IPS DF 6.9 (cell line): ENCODE measurements around the gene NCAPD3.
"Not testable (repeated sequence)": the region's sequence is repeated elsewhere in the genome, so short reads cannot be mapped to it uniquely, and the experiment has no call there.

Source experiments
- DNase-seq: peaks from one replicate; pipeline ENCODE4 v3.0.0-alpha.2; 2013; ENCODE audit warnings: low read depth, low spot score
- H3K27ac ChIP-seq: one replicate; pipeline ENCODE4 v1.5.1; 2013; ENCODE audit warnings: low read length, control low read depth
- H3K27me3 ChIP-seq: 2 replicates; pipeline ENCODE4 v1.6.1; 2013; ENCODE audit warnings: mild to moderate bottlenecking, low read length; ENCODE audit not compliant: control insufficient read depth, insufficient read depth
- H3K36me3 ChIP-seq: 2 replicates; pipeline ENCODE4 v1.6.1; 2013; ENCODE audit warnings: low read length; ENCODE audit not compliant: control insufficient read depth, insufficient read depth
- H3K4me1 ChIP-seq: 2 replicates; pipeline ENCODE4 v1.6.1; 2013; ENCODE audit warnings: low read length; ENCODE audit not compliant: control insufficient read depth, insufficient read depth
- H3K4me3 ChIP-seq: 2 replicates; pipeline ENCODE4 v1.5.1; 2013; ENCODE audit warnings: mild to moderate bottlenecking, low read length
- H3K9me3 ChIP-seq: 2 replicates; pipeline ENCODE4 v1.6.1; 2013; ENCODE audit warnings: low read length, inconsistent platforms; ENCODE audit not compliant: control insufficient read depth, insufficient read depth
- WGBS: extraction: QIAGEN DNeasy Blood & Tissue Kit; methylation state at CpG from one replicate; pipeline ENCODE4 v1.1.7; 2013; ENCODE audit warnings: mixed read lengths, missing lambda C conversion rate; ENCODE audit not compliant: insufficient read length, insufficient coverage; 5-methylcytosine and 5-hydroxymethylcytosine counted together

The NCAPD3 gene

DNA sequence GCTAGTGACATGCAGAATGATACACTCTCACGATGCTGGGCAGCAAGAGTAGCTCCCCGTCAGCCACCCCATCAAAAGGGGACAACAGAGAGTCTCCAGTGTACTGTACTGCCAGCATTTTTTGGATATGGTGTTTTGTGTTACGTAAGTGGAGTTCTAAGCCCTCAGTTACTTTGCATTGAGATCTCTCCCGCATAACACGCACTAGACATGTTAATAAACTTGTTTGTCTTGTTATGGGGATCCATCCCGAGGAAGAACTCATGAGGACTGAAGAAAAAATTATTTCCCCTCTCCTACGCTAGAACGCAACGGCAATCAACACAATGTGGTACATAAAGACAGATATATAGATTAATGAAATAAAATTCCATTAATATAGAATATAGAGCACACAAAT lies 24.2 kb downstream of the NCAPD3 start:
- Histone ChIP-seq H3K4me1 (no peaks in the 10 kb centered on the region), H3K4me3 (no peak overlapping the region), H3K36me3 (peaks cover 8% of the 10 kb centered on the region; the same call in 1 of the 2 replicates), H3K27ac (no peak overlapping the region), H3K9me3 (no peaks in the 10 kb centered on the region), H3K27me3 (no peaks in the 10 kb centered on the region)
- no peak for DNase-seq
- no CpG with 5 or more reads among the region's 9 CpGs for WGBS

GRCh38 chr11:134196756-134197155 lies 27.0 kb downstream of the NCAPD3 start:
- H3K36me3 ChIP-seq = peaks cover 11% of the 10 kb centered on the region; the same call in 1 of the 2 replicates
- H3K27ac ChIP-seq = no peak overlapping the region

GRCh38 chr11:134188092-134188491 lies 35.7 kb downstream of the NCAPD3 start:
- not testable (repeated sequence) for H3K27ac ChIP-seq

More at GRCh38 chr11:134196756-134197155, 27.0 kb downstream of the NCAPD3 start:
- no peak for DNase-seq
- no CpG with 5 or more reads among the region's 4 CpGs for WGBS
- no peaks in the 10 kb centered on the region for H3K4me1 ChIP-seq
- no peaks in the 10 kb centered on the region for H3K27me3 ChIP-seq
- H3K4me3 ChIP-seq = no peak overlapping the region
- no peaks in the 10 kb centered on the region for H3K9me3 ChIP-seq

GRCh38 chr11:134181707-134182106 lies 42.1 kb downstream of the NCAPD3 start:
- Histone ChIP-seq H3K36me3 (peaks cover 17% of the 10 kb centered on the region), H3K27me3 (no peaks in the 10 kb centered on the region), H3K9me3 (no peaks in the 10 kb centered on the region), H3K4me1 (no peaks in the 10 kb centered on the region), H3K4me3 (no peak overlapping the region), H3K27ac (no peak overlapping the region)
- no peak for DNase-seq
- WGBS = no CpG with 5 or more reads among the region's 4 CpGs

More at GRCh38 chr11:134188092-134188491, 35.7 kb downstream of the NCAPD3 start:
- not testable (repeated sequence) for H3K27me3 ChIP-seq, H3K4me1 ChIP-seq, DNase-seq, H3K4me3 ChIP-seq, H3K9me3 ChIP-seq
- WGBS = no CpG with 5 or more reads among the region's 8 CpGs
- H3K36me3 ChIP-seq = peaks cover 22% of the 10 kb centered on the region; the same call in 1 of the 2 replicates

DNA sequence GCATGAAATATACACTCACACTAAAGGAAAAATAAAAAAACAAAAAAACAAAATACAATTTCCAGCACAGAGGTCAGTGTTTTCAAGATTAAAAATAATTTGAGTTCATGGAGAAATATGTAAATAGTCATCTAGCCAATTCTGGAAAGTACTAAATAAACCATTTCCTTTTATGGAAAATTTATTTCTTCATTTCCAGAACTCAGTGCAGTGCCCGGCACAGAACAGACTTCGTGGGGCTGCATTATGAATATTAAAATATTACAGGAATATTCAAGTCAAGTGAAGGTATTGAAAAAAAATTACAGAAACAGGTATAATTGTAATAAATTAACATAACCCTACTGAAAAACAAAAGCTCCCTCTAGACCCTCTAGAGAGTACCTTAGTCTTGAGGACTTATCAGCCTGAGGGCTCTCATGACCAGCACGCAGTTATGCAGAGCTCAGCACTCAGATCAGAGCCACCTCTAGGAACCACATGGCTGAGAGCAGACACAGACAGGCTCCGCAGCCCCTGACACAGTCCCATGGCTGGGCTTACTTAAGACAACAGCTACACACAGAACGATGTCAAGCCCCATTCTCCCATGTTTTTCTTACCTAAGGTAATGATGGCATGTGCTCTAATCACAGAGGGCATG lies 45.6 kb downstream of the NCAPD3 start:
- WGBS = no CpG with 5 or more reads among the region's 5 CpGs

GRCh38 chr11:134176284-134176683 lies 47.5 kb downstream of the NCAPD3 start:
- DNase-seq = no peak
- H3K36me3 ChIP-seq = peaks cover 39% of the 10 kb centered on the region
- peaks cover 2% of the 10 kb centered on the region; the same call in 1 of the 2 replicates for H3K9me3 ChIP-seq
- H3K27ac ChIP-seq = no peak overlapping the region
- no peaks in the 10 kb centered on the region for H3K4me1 ChIP-seq
- H3K27me3 ChIP-seq = no peaks in the 10 kb centered on the region
- no peak overlapping the region for H3K4me3 ChIP-seq
- no CpG with 5 or more reads among the region's 13 CpGs for WGBS

More for the DNA sequence above, 45.6 kb downstream of the NCAPD3 start:
- H3K4me3 ChIP-seq = no peak overlapping the region
- H3K27ac ChIP-seq = no peak overlapping the region
- no peak for DNase-seq
- no peaks in the 10 kb centered on the region; the same call in 1 of the 2 replicates for H3K9me3 ChIP-seq
- H3K27me3 ChIP-seq = no peaks in the 10 kb centered on the region
- no peaks in the 10 kb centered on the region for H3K4me1 ChIP-seq
- peaks cover 27% of the 10 kb centered on the region for H3K36me3 ChIP-seq

DNA sequence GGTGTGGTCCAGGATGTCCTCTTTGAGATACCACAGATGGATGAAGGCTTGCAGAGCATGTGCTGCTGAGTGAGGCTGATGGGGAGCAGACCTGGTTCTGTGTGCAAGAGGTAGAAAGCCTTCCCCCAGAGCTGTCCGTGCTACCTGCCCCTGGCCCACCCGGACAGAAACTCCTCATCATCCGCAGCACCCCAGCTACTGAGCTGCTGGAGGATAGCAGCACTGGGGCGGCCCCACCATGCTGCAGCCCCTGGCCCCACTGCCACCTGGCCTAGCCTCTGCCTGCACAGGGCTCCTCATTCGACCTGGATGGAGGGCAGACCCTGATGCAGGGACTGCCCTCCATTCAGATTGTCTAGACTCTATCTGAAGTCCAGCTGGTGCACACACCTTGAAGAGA lies 50.5 kb downstream of the NCAPD3 start:
- no peaks in the 10 kb centered on the region for H3K4me1 ChIP-seq
- peaks cover 16% of the 10 kb centered on the region for H3K9me3 ChIP-seq
- H3K27ac ChIP-seq = no peak overlapping the region
- H3K36me3 ChIP-seq = peaks cover 56% of the 10 kb centered on the region
- no peaks in the 10 kb centered on the region for H3K27me3 ChIP-seq
- H3K4me3 ChIP-seq = no peak overlapping the region
- WGBS = no CpG with 5 or more reads among the region's 5 CpGs
- DNase-seq = no peak

DNA sequence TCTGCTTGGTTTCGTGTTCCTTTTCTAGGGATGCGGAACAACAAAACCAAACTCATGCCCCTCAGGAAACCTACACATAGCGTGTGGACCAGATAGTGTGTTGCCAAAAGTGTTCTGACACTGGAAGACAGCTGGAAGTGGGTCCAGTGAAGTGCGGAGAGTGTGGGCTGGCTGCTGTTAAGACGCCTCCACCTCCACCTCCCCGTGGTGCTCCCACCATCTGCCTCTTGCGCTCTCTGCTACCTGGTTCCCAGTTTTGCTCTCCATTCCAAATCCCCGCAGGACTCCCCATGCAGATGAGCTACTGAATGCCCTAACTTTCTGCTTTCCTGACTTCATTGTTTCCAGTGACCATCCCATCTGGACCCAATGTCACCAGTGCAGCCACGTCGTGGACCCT lies 51.8 kb downstream of the NCAPD3 start:
- H3K36me3 ChIP-seq = peaks cover 63% of the 10 kb centered on the region
- no peaks in the 10 kb centered on the region for H3K27me3 ChIP-seq
- no peak for DNase-seq
- H3K27ac ChIP-seq = no peak overlapping the region
- H3K9me3 ChIP-seq = peaks cover 23% of the 10 kb centered on the region
- no peak overlapping the region for H3K4me3 ChIP-seq
- H3K4me1 ChIP-seq = no peaks in the 10 kb centered on the region
- WGBS = no CpG with 5 or more reads among the region's 10 CpGs

GRCh38 chr11:134170919-134171281 lies 52.9 kb downstream of the NCAPD3 start:
- Histone ChIP-seq H3K27me3 (no peaks in the 10 kb centered on the region), H3K4me3 (no peak overlapping the region), H3K27ac (no peak overlapping the region), H3K4me1 (no peaks in the 10 kb centered on the region), H3K36me3 (peaks cover 55% of the 10 kb centered on the region), H3K9me3 (peaks cover 23% of the 10 kb centered on the region)
- no CpG with 5 or more reads among the region's 5 CpGs for WGBS
- no peak for DNase-seq

DNA sequence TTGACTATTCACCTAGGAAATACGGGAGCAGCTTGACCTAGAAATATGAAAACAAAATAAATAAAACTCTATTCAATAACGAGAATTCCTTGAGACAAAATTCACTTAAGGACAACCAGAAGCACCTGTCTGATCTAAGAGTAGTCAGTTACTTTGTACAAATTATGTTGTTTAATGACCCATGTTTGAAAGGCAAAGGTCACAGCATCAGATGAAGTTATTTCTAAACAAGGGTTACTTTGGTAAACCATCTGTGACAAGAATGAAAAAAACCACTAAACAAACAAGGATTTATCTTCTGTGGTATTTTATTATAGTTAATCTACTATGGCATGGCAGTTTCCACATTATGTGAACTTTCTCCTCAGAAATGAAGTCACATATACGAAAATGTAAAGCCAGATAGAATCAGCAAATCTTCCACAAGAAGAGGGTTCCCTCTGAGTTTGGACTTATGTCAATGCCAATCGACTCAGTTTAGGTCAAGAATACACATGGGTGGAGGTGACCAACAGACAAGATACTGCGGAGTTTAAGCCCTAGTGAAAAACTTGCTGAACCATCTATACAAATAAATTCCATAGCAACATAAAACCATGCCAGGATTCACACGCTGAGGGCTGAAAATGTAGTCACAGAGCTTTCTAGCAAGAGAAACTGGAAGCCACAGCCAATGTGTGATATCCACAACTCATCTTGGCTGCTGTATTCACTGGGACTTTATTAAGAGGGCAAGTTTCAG lies 53.4 kb downstream of the NCAPD3 start:
- DNase-seq = no peak
- WGBS = no CpG with 5 or more reads among the region's 6 CpGs
- Histone ChIP-seq H3K9me3 (peaks cover 26% of the 10 kb centered on the region), H3K36me3 (peaks cover 60% of the 10 kb centered on the region), H3K27ac (no peak overlapping the region), H3K27me3 (no peaks in the 10 kb centered on the region), H3K4me3 (no peak overlapping the region), H3K4me1 (no peaks in the 10 kb centered on the region)
